Neuronal stem cell (in vitro differentiated cells): ENCODE data around the gene UAP1.
"Not testable (repeated sequence)": the region's sequence is repeated elsewhere in the genome, so short reads cannot be mapped to it uniquely, and the experiment has no call there.

Source experiments
- DNase-seq: peaks from one replicate; pipeline ENCODE4 v3.0.0-alpha.2; 2013; ENCODE audit warnings: low spot score
- H2AFZ ChIP-seq: one replicate; pipeline ENCODE4 v1.6.1; 2013; ENCODE audit warnings: mild to moderate bottlenecking, low read length, inconsistent platforms
- H2AK5ac ChIP-seq: 2 replicates; pipeline ENCODE4 v1.6.1; 2013; ENCODE audit warnings: low read depth, mild to moderate bottlenecking, inconsistent platforms, low read length, moderate library complexity, mixed read lengths
- H2BK120ac ChIP-seq: 2 replicates; pipeline ENCODE4 v1.6.1; 2013; ENCODE audit warnings: low read depth, mild to moderate bottlenecking, inconsistent platforms, low read length, moderate library complexity, mixed read lengths
- H2BK12ac ChIP-seq: one replicate; pipeline ENCODE4 v1.6.1; 2013; ENCODE audit warnings: low read length, inconsistent platforms
- H2BK15ac ChIP-seq: 2 replicates; pipeline ENCODE4 v1.6.1; 2013; ENCODE audit warnings: mild to moderate bottlenecking, low read length, inconsistent platforms, mixed read lengths
- H2BK5ac ChIP-seq: one replicate; pipeline ENCODE4 v1.6.1; 2013; ENCODE audit warnings: inconsistent platforms, mild to moderate bottlenecking, low read length, moderate library complexity
- H3K14ac ChIP-seq: one replicate; pipeline ENCODE4 v1.6.1; 2013; ENCODE audit warnings: low read length, inconsistent platforms
- H3K18ac ChIP-seq: 2 replicates; pipeline ENCODE4 v1.6.1; 2013; ENCODE audit warnings: low read length, inconsistent platforms
- H3K23ac ChIP-seq: 2 replicates; pipeline ENCODE4 v1.6.1; 2013; ENCODE audit warnings: low read depth, mild to moderate bottlenecking, mixed read lengths, low read length, inconsistent platforms; ENCODE audit not compliant: poor library complexity
- H3K27ac ChIP-seq: replicated peaks from 3 replicates; pipeline ENCODE4 v1.5.1; 2013; ENCODE audit warnings: low read length, inconsistent platforms
- H3K27me3 ChIP-seq, 3 experiments: 2 replicates each; pipeline ENCODE4 v1.6.1; 2013; ENCODE audit warnings: low read length in 3 of 3, mild to moderate bottlenecking in 2 of 3, inconsistent platforms in 1 of 3, low read depth in 1 of 3, mixed read lengths in 1 of 3, moderate library complexity in 1 of 3; ENCODE audit not compliant: control insufficient read depth in 3 of 3, insufficient read depth in 3 of 3
- H3K36me3 ChIP-seq, 2 donors: replicated peaks in 1 of 2; 2 replicates each; pipeline ENCODE4 v1.6.1; 2013; ENCODE audit warnings: low read length in 2 of 2; ENCODE audit not compliant: control insufficient read depth in 2 of 2, insufficient read depth in 2 of 2
- H3K4ac ChIP-seq: 2 replicates; pipeline ENCODE4 v1.6.1; 2013; ENCODE audit warnings: inconsistent platforms, mild to moderate bottlenecking, low read length, moderate library complexity
- H3K4me1 ChIP-seq, 2 donors: 1 replicate in 1 of 2; 2 replicates in 1 of 2; pipeline ENCODE4 v1.6.1; 2013; ENCODE audit warnings: low read length in 2 of 2, low read depth in 1 of 2; ENCODE audit not compliant: control insufficient read depth in 2 of 2, insufficient read depth in 1 of 2
- H3K4me2 ChIP-seq: one replicate; pipeline ENCODE4 v1.6.1; 2013; ENCODE audit warnings: mild to moderate bottlenecking, low read length, inconsistent platforms; ENCODE audit not compliant: insufficient read depth, poor library complexity, severe bottlenecking
- H3K4me3 ChIP-seq, 2 donors: 2 replicates each; pipeline ENCODE4 v1.5.1; 2013; ENCODE audit warnings: low read length in 2 of 2, mild to moderate bottlenecking in 2 of 2, inconsistent platforms in 1 of 2, moderate library complexity in 1 of 2
- H3K79me1 ChIP-seq: one replicate; pipeline ENCODE4 v1.6.1; 2013; ENCODE audit warnings: low read depth, mild to moderate bottlenecking, inconsistent platforms, low read length, moderate library complexity
- H3K9ac ChIP-seq: one replicate; pipeline ENCODE4 v1.6.1; 2013; ENCODE audit warnings: mild to moderate bottlenecking, low read depth, low read length, inconsistent platforms; ENCODE audit not compliant: poor library complexity
- H3K9me3 ChIP-seq, 2 donors: replicated peaks in 1 of 2; 2 replicates each; pipeline versions ENCODE3 to v1.6.1; 2013; ENCODE audit warnings: low read length in 2 of 2, mild to moderate bottlenecking in 2 of 2, inconsistent platforms in 1 of 2, low read depth in 1 of 2, mixed read lengths in 1 of 2, moderate library complexity in 1 of 2; ENCODE audit not compliant: control insufficient read depth in 2 of 2, insufficient read depth in 1 of 2
- H4K8ac ChIP-seq: one replicate; pipeline ENCODE4 v1.6.1; 2013; ENCODE audit warnings: low read depth, mild to moderate bottlenecking, inconsistent platforms, low read length, moderate library complexity
- H4K91ac ChIP-seq: one replicate; pipeline ENCODE4 v1.6.1; 2013; ENCODE audit warnings: low read length, low read depth, mild to moderate bottlenecking, inconsistent platforms; ENCODE audit not compliant: poor library complexity
- WGBS, 2 donors: extraction: QIAGEN DNeasy Blood & Tissue Kit; methylation state at CpG; one replicate each; pipeline ENCODE4 v1.1.7; 2013; ENCODE audit warnings: missing lambda C conversion rate in 2 of 2, mixed read lengths in 1 of 2; ENCODE audit not compliant: insufficient read length in 2 of 2, insufficient replicate concordance in 1 of 2; ENCODE audit errors: extremely low coverage in 2 of 2; 5-methylcytosine and 5-hydroxymethylcytosine counted together

The UAP1 gene

GRCh38 chr1:162578071-162578700, 16.7 kb downstream of the UAP1 start:
- Histone ChIP-seq H4K91ac (no peak overlapping the region), H3K27ac (no peak overlapping the region), H3K36me3 (peaks cover 0 to 58% of the 10 kb centered on the region in 2 donors), H3K9ac (no peak overlapping the region), H3K9me3 (no peaks in the 10 kb centered on the region), H3K4ac (no peak overlapping the region), H2BK5ac (no peak overlapping the region), H3K23ac (no peak overlapping the region), H2BK12ac (no peak overlapping the region), H3K4me1 (no peaks in the 10 kb centered on the region), H3K4me3 (no peak overlapping the region), H2BK15ac (no peak overlapping the region), H2AK5ac (no peak overlapping the region), H2BK120ac (no peak overlapping the region), H3K18ac (no peak overlapping the region), H3K27me3 (no peaks in the 10 kb centered on the region), H3K79me1 (no peaks in the 10 kb centered on the region), H2AFZ (no peak overlapping the region), H3K4me2 (no peak overlapping the region), H4K8ac (no peak overlapping the region), H3K14ac (no peak overlapping the region)
- DNase-seq: no peak
- WGBS, 2 donors: no CpG with 5 or more reads among the region's 4 CpGs

DNA sequence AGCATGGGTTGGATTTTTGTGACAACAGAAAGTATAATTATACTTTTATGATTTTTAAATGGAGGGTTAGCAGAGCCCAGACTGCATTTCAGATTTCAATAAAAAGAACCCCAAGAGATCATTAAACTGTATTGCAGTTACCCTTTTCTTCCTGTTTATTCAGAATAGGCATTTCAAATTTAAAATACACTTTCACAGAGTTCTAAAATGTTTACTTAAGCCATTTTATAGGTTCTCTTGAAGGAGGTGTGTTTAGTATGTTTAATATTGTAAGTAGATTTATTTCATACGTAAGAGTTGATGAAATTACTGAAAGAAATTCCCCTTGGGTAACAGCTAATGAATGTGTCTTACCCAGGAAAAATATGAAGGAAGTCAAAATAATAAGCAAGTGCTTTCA, 17.4 kb downstream of the UAP1 start:
- Histone ChIP-seq H3K14ac (no peak overlapping the region), H2AK5ac (no peak overlapping the region), H3K27me3 (no peaks in the 10 kb centered on the region), H2AFZ (no peak overlapping the region), H3K36me3 (peaks cover 0 to 64% of the 10 kb centered on the region in 2 donors), H3K9ac (no peak overlapping the region), H2BK12ac (no peak overlapping the region), H3K79me1 (no peaks in the 10 kb centered on the region), H2BK15ac (no peak overlapping the region), H3K9me3 (no peaks in the 10 kb centered on the region), H3K4ac (no peak overlapping the region), H4K91ac (no peak overlapping the region), H3K4me1 (no peaks in the 10 kb centered on the region), H4K8ac (no peak overlapping the region), H2BK5ac (no peak overlapping the region), H2BK120ac (no peak overlapping the region), H3K4me3 (no peak overlapping the region), H3K18ac (no peak overlapping the region), H3K23ac (no peak overlapping the region), H3K4me2 (no peak overlapping the region), H3K27ac (no peak overlapping the region)
- 100% methylated on average over 1 of the region's 1 CpG; no CpG with 5 or more reads in 1 of the 2 donors for WGBS, 2 donors
- no peak for DNase-seq

- H3K27ac ChIP-seq: no peak overlapping the region
- H3K14ac ChIP-seq: no peak overlapping the region
- no peak overlapping the region for H3K4me2 ChIP-seq
- no peak overlapping the region for H2BK15ac ChIP-seq
- H4K8ac ChIP-seq: no peak overlapping the region
- H3K4me3 ChIP-seq: no peak overlapping the region
- no peak for DNase-seq
- H3K23ac ChIP-seq: no peak overlapping the region
- no peak overlapping the region for H2AK5ac ChIP-seq
- H2BK120ac ChIP-seq: no peak overlapping the region
- no peak overlapping the region for H2BK12ac ChIP-seq
- H3K27me3 ChIP-seq: no peaks in the 10 kb centered on the region
- no peak overlapping the region for H3K9ac ChIP-seq
- H3K18ac ChIP-seq: no peak overlapping the region
- H4K91ac ChIP-seq: no peak overlapping the region
- no peak overlapping the region for H2BK5ac ChIP-seq
- no peak overlapping the region for H3K4ac ChIP-seq
- peaks cover 0 to 78% of the 10 kb centered on the region in 2 donors for H3K36me3 ChIP-seq
- no peaks in the 10 kb centered on the region for H3K4me1 ChIP-seq
- H3K79me1 ChIP-seq: no peaks in the 10 kb centered on the region
- no peaks in the 10 kb centered on the region for H3K9me3 ChIP-seq
- H2AFZ ChIP-seq: no peak overlapping the region
Observed at GRCh38 chr1:162580308-162580707, 18.8 kb downstream of the UAP1 start.

GRCh38 chr1:162582901-162583300, 21.4 kb downstream of the UAP1 start:
- WGBS, 2 donors: no CpG with 5 or more reads among the region's 6 CpGs
- not testable (repeated sequence) for H3K4me3 ChIP-seq, H3K9ac ChIP-seq, H2AK5ac ChIP-seq, H3K23ac ChIP-seq, H4K8ac ChIP-seq, H3K18ac ChIP-seq, H4K91ac ChIP-seq, H2BK120ac ChIP-seq, H3K27ac ChIP-seq, H3K4ac ChIP-seq, H3K14ac ChIP-seq, DNase-seq, H2AFZ ChIP-seq, H2BK5ac ChIP-seq, H2BK12ac ChIP-seq, H3K27me3 ChIP-seq, H3K79me1 ChIP-seq, H3K9me3 ChIP-seq, H3K4me1 ChIP-seq, H2BK15ac ChIP-seq, H3K4me2 ChIP-seq
- peaks cover 4 to 69% of the 10 kb centered on the region in 2 donors for H3K36me3 ChIP-seq
